Glomerular visceral epithelial cell (primary cell): ENCODE data around the gene EPHB6.

ENCODE experiments used
- DNase-seq: peaks from one replicate; pipeline ENCODE4 v3.0.0-alpha.2; 2016; ENCODE audit errors: extremely low spot score

Gene EPHB6

GRCh38 chr7:142896151-142896550 lies 41.3 kb downstream of the EPHB6 start:
- no peak for DNase-seq

- DNase-seq = no peak
Observed at GRCh38 chr7:142896741-142897379, 42.0 kb downstream of the EPHB6 start.

GRCh38 chr7:142897691-142898090 lies 42.8 kb downstream of the EPHB6 start:
- DNase-seq = no peak

GRCh38 chr7:142898377-142899170 lies 43.7 kb downstream of the EPHB6 start:
- DNase-seq = no peak

GRCh38 chr7:142899661-142900060 lies 44.8 kb downstream of the EPHB6 start:
- DNase-seq = no peak

GRCh38 chr7:142901426-142902259 lies 46.8 kb downstream of the EPHB6 start:
- no peak for DNase-seq

- DNase-seq = no peak
Observed at GRCh38 chr7:142904128-142904527, 49.3 kb downstream of the EPHB6 start.

GRCh38 chr7:142905759-142906158 lies 50.9 kb downstream of the EPHB6 start:
- DNase-seq = no peak

- no peak for DNase-seq
Observed at GRCh38 chr7:142906643-142907042, 51.8 kb downstream of the EPHB6 start.

GRCh38 chr7:142908290-142908689 lies 53.4 kb downstream of the EPHB6 start:
- DNase-seq = no peak

- no peak for DNase-seq
Observed at GRCh38 chr7:142908921-142909890, 54.3 kb downstream of the EPHB6 start.

- no peak for DNase-seq
Observed at GRCh38 chr7:142910031-142910433, 55.2 kb downstream of the EPHB6 start.

- no peak for DNase-seq
Observed at GRCh38 chr7:142910481-142910880, 55.6 kb downstream of the EPHB6 start.

- DNase-seq = no peak
Observed at GRCh38 chr7:142913051-142913450, 58.2 kb downstream of the EPHB6 start.

- no peak for DNase-seq
Observed at GRCh38 chr7:142913566-142913965, 58.7 kb downstream of the EPHB6 start.

- DNase-seq = no peak
Observed at GRCh38 chr7:142914121-142914520, 59.2 kb downstream of the EPHB6 start.

GRCh38 chr7:142915315-142915714 lies 60.4 kb downstream of the EPHB6 start:
- no peak for DNase-seq

GRCh38 chr7:142916508-142916907 lies 61.6 kb downstream of the EPHB6 start:
- no peak for DNase-seq

- no peak for DNase-seq
Observed at GRCh38 chr7:142917447-142917846, 62.6 kb downstream of the EPHB6 start.

GRCh38 chr7:142918901-142919300 lies 64.0 kb downstream of the EPHB6 start:
- DNase-seq = no peak

GRCh38 chr7:142919656-142920055 lies 64.8 kb downstream of the EPHB6 start:
- DNase-seq = no peak
